Tongue (tissue), 2 donors: ENCODE measurements around the gene RUSC2. TPM values are rescaled to one million over a fixed set of nuclear protein-coding genes. Genes with fewer than 3 reads are reported as not detected.

Source experiments
- DNase-seq: peaks from one replicate; pipeline ENCODE4 v3.0.0-alpha.2; 2015
- total RNA-seq: library from RNA; depleted of rRNA; stranded (reverse); fragments of >200 nt; gene quantifications from one replicate; pipeline ENCODE4 v1.2.3, GENCODE V29; 2014

Gene RUSC2, protein sequence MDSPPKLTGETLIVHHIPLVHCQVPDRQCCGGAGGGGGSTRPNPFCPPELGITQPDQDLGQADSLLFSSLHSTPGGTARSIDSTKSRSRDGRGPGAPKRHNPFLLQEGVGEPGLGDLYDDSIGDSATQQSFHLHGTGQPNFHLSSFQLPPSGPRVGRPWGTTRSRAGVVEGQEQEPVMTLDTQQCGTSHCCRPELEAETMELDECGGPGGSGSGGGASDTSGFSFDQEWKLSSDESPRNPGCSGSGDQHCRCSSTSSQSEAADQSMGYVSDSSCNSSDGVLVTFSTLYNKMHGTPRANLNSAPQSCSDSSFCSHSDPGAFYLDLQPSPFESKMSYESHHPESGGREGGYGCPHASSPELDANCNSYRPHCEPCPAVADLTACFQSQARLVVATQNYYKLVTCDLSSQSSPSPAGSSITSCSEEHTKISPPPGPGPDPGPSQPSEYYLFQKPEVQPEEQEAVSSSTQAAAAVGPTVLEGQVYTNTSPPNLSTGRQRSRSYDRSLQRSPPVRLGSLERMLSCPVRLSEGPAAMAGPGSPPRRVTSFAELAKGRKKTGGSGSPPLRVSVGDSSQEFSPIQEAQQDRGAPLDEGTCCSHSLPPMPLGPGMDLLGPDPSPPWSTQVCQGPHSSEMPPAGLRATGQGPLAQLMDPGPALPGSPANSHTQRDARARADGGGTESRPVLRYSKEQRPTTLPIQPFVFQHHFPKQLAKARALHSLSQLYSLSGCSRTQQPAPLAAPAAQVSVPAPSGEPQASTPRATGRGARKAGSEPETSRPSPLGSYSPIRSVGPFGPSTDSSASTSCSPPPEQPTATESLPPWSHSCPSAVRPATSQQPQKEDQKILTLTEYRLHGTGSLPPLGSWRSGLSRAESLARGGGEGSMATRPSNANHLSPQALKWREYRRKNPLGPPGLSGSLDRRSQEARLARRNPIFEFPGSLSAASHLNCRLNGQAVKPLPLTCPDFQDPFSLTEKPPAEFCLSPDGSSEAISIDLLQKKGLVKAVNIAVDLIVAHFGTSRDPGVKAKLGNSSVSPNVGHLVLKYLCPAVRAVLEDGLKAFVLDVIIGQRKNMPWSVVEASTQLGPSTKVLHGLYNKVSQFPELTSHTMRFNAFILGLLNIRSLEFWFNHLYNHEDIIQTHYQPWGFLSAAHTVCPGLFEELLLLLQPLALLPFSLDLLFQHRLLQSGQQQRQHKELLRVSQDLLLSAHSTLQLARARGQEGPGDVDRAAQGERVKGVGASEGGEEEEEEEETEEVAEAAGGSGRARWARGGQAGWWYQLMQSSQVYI (N-terminal part only)
- total RNA-seq = 37.5 TPM

- DNase-seq = peak; percentile 91
Observed at GRCh38 chr9:35489313-35490154, at the start of gene RUSC2. TSS of gene RUSC2 (plus strand) at chr9:35490111. CDS start at chr9:35546522, 56,411 bp downstream.

GRCh38 chr9:35446012-35446411 is 43.9 kb upstream of the RUSC2 start:
- no peak for DNase-seq

- no peak for DNase-seq
Observed at GRCh38 chr9:35448496-35448895, 41.4 kb upstream of the RUSC2 start.

DNA sequence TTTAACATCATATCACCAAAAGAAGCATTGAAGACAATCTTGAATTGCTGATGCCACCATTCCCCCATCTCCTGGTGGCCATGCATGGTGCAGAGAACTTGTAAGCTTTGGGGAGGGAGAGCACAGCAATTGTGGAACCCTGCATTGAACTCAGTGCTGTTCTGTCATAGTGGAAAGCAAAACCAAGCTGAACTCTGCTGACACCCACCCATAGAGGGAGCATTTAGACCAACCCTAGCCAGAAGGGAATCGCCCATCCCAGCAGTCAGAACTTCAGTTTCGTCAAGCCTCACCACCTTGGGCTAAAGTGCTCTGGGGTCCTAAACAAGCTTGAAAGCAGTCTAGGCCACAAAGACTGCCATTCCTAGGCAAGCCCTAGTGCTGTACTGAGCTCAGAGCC is 37.4 kb upstream of the RUSC2 start:
- no peak for DNase-seq

DNA sequence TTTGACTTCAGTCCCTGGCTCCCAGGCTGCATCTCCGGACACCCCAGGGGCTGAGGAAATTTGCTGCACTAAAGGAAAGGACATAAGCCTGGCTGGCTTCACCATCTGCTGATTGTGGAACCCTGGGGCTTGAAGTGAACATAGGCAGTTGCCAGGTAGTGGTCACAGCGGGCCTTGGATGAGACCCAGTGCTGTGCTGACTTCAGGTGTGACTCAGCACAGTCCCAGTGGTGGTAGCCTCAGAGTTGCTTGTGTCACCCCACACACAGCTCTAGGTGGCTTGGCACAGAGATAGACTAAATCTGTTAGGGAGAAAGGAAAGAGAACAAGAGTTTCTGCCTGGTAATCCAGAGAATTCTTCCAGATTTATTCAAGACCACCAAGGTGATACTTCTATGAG is 36.1 kb upstream of the RUSC2 start:
- no peak for DNase-seq

- no peak for DNase-seq
Observed at GRCh38 chr9:35464141-35465025, 25.5 kb upstream of the RUSC2 start.

DNA sequence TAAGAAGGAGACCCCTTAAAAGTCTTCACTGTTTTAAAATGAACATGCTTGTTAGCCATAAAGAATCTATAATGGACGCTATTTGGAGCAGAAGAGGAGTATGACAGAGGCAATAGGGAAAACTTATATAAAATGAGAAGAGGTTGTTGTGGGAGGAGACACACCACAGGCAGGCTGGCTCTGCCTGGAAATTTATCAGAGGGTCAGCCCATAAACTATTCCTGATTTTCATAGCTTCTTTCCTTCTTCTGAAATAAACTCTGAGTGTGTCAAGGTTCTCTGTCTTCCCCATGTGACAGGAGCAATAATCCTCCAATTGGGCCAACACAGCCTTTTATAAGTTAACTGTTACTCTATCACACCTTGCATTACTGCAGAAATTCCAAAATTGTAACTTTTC is 19.6 kb upstream of the RUSC2 start:
- DNase-seq = no peak

- no peak for DNase-seq
Observed at GRCh38 chr9:35470894-35471293, 19.0 kb upstream of the RUSC2 start.

- no peak for DNase-seq
Observed at GRCh38 chr9:35476596-35476995, 13.3 kb upstream of the RUSC2 start.

DNA sequence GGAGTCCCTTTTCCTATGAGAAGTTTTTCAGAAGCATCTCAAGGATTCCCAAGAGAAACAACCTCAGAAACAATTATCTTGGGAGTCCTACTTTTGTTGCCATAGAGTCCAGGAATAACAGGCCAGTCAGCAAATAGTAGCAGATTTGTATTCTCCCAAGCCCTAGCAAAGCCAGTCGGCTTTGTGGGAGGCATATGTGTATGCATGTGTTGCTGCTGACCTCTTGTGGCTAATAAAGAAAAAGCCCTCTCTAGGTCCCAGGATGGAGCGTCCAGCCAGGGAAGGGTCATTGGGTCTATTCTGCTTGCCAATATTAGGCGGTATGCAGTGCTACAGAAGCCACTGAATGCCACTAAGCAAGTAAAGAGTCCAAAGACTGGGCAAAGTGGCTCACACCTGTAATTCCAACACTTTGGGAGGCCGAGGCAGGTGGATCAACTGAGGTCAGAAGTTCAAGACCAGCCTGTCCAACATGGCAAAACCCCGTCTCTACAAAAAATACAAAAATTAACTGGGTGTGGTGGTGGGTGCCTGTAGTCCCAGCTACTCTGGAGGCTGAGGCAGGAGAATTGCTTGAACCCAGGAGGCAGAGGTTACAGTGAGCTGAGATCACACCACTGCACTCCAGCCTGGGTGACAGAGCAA is 12.6 kb upstream of the RUSC2 start:
- peak; percentile 83 for DNase-seq

DNA sequence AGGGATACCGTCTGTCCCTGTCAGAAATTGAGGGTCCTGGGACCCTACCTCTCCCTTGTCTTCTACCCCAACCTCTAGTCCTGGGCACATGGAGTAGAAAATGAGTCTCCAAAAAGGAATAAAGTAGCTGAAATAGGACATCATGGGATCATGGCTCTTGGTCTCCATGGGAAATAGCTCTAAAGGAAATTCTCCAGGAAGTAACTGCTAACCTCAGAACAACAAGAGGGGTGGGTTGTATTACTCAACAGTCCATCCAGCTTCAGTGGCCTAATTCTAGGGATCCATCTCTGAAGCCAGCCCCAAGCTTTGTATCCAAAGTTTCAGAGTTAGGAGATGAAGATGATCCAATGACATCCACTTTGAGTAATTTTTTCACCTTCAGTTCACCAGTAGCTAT is 11.0 kb upstream of the RUSC2 start:
- no peak for DNase-seq

GRCh38 chr9:35481347-35481975 is 8.4 kb upstream of the RUSC2 start:
- DNase-seq = peak; percentile 22

- no peak for DNase-seq
Observed at GRCh38 chr9:35482071-35482470, 7.8 kb upstream of the RUSC2 start.

GRCh38 chr9:35484406-35484805 is 5.5 kb upstream of the RUSC2 start:
- DNase-seq = no peak

DNA sequence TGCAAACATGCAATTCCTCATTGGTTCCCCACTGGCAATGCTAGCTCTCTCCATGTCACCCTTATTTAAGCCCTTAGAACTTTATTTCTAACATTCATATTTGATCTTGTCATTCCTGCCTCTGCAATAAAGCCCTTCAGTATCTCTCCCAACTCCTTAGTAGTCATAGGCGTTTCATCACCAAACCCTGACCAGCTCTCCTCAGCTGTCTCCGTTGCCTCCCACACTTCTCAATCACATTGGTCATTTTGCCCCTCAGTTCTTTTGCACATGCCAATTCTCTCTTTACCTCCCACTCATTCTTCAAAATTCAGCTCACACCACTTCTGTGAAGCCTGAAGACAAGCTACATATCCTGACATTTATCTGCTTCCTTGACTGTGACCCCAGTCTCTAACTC is 2.8 kb upstream of the RUSC2 start:
- DNase-seq = no peak

DNA sequence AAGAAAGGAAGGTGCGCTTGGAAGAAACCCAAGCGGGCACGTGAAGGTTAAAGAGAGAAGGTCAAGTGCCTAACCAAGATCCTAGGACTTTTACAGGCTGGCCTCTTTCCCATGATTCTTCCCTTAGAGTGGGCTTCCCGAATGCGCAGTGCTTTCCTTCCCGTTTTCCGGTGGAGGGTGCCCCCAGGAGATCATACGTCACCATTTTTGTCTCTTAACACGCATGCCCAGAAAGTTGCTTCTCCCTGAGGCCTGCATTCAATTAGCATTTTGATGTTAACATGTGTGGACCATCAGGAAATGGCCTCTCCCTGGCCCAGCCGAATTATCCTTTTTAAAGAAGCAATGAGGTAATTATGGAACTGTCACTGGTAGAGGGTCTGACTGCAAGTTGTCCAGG is 1.9 kb upstream of the RUSC2 start:
- peak; percentile 86 for DNase-seq

DNA sequence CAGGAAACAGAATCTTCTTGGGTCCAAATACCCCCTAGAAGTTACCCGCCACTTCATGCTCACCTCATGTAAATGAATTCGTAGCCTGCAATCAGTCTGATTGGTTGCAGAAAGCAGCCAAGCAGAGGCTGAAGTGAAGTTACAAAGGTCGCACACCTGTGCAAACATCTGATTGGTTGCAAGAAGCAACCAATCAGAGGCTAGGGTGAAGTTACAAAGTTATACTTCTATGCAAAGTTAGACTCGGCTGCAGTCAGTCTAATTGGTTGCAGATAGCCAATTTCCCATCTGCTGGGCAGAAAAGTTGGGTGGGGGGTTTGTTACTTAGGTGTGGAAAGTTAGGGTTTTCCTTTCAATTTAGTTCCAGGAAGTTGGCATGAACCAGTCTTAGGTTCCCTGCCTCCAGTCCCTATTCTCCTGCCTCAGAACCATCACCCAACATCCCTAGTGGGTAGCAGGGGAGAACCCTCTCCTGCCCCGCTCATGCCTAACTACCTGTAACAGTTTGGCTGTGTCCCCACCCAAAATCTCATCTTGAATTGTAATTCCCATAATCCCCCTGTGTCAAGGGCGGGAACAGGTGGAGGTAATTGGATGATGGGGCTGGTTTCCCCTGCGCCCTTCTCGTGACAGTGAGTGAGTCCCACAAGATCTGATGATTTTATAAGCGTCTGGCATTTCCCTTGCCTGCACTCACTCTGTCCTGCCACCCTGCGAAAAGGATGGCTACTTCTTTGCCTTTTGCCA is 1.2 kb upstream of the RUSC2 start:
- no peak for DNase-seq

DNA sequence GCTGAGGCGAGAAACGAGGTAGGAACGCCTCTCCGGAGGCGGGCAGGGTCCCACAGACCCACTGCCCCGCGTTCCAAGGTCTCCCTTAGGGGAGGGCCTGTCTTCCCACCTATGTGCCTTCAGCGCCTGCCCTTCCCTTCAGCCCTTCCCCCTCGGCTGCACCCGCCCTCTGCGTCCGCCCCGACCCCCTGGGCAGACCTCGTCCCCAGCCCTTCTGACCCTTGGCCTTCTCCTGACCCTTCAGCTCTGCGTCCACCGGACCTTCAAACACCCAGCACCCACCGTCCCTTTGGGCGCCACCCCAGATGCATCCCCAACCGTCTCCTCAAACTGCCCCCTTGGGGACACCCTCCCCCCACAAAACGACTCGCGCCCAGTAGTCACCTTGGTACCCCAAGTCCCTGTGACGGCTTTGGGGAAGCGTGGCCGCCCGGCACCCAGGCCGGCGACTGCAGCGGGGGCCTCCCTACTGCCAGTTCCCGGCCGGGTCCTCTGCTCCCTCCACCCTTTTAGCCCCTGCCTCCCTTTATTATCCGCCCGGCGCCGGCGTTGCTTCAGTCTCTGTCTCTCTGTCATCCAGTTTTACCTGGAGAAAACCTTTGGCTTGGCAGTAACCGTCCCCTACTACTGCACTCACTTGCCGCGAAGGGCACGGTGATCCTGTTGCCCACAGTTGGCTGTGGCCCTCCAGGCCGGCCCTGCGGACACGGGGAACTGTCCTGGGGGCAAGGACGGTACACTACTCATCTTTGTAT is 421 bp downstream of the RUSC2 start:
- peak; percentile 30 for DNase-seq
